CD1c-positive myeloid dendritic cell (primary cell): Measurements from ENCODE around the gene BARHL1.
"Not testable (repeated sequence)": the region's sequence is repeated elsewhere in the genome, so short reads cannot be mapped to it uniquely, and the experiment has no call there.

Source experiments
- DNase-seq: peaks from one replicate; pipeline ENCODE4 v3.0.0-alpha.2; 2016; ENCODE audit errors: extremely low spot score

BARHL1 gene

GRCh38 chr9:132556714-132557113, 25.7 kb upstream of the BARHL1 start:
- DNase-seq, result no peak

GRCh38 chr9:132557159-132557558, 25.2 kb upstream of the BARHL1 start:
- no peak for DNase-seq

GRCh38 chr9:132559711-132560110, 22.7 kb upstream of the BARHL1 start:
- no peak for DNase-seq

GRCh38 chr9:132560616-132561202, 21.7 kb upstream of the BARHL1 start:
- no peak for DNase-seq

GRCh38 chr9:132562306-132562573, 20.2 kb upstream of the BARHL1 start:
- no peak for DNase-seq

- no peak for DNase-seq
Observed at GRCh38 chr9:132564526-132564925, 17.9 kb upstream of the BARHL1 start.

GRCh38 chr9:132568787-132569186, 13.6 kb upstream of the BARHL1 start:
- not testable (repeated sequence) for DNase-seq

- no peak for DNase-seq
Observed at GRCh38 chr9:132571806-132572600, 10.4 kb upstream of the BARHL1 start.

GRCh38 chr9:132572921-132573320, 9.5 kb upstream of the BARHL1 start:
- no peak for DNase-seq

- peak; percentile 37 for DNase-seq
Observed at GRCh38 chr9:132575005-132575609, 7.3 kb upstream of the BARHL1 start.

- no peak for DNase-seq
Observed at GRCh38 chr9:132575811-132576210, 6.6 kb upstream of the BARHL1 start.

GRCh38 chr9:132577119-132577518, 5.3 kb upstream of the BARHL1 start:
- no peak for DNase-seq

GRCh38 chr9:132578367-132578932, 4.0 kb upstream of the BARHL1 start:
- DNase-seq, result no peak

- no peak for DNase-seq
Observed at GRCh38 chr9:132579427-132579798, 3.0 kb upstream of the BARHL1 start.

- no peak for DNase-seq
Observed at GRCh38 chr9:132582786-132583583, 579 bp downstream of the BARHL1 start.

GRCh38 chr9:132583584-132584304, 1.3 kb downstream of the BARHL1 start:
- DNase-seq, result no peak

GRCh38 chr9:132584601-132585560, 2.5 kb downstream of the BARHL1 start:
- no peak for DNase-seq

GRCh38 chr9:132585954-132586829, 3.8 kb downstream of the BARHL1 start:
- DNase-seq, result peak; percentile 14

- DNase-seq, result no peak
Observed at GRCh38 chr9:132586830-132587591, 4.6 kb downstream of the BARHL1 start.
